Testis (tissue), 3 donors: ENCODE results near the gene CCL19. TPM values are rescaled to one million over a fixed set of nuclear protein-coding genes. Genes with fewer than 3 reads are reported as not detected.
A peak's percentile ranks its signal among the peaks of the same experiment; 100 is the strongest.

Source experiments
- DNase-seq: peaks from one replicate; pipeline ENCODE4 v3.0.0-alpha.2; 2019
- H3K27ac ChIP-seq, 2 donors: fragments of 200-600 bp; sonication (generic); one replicate each; pipeline ENCODE4 v1.5.1; 2019
- H3K27me3 ChIP-seq: fragments of 200-600 bp; sonication (generic); one replicate; pipeline ENCODE4 v1.5.1; 2019
- H3K36me3 ChIP-seq: fragments of 200-600 bp; sonication (generic); one replicate; pipeline ENCODE4 v1.5.1; 2017; ENCODE audit warnings: low read depth; ENCODE audit errors: missing control alignments
- H3K4me1 ChIP-seq: fragments of 200-600 bp; sonication (generic); one replicate; pipeline ENCODE4 v1.5.1; 2019
- H3K4me3 ChIP-seq, 2 donors: fragments of 200-600 bp; sonication (generic); one replicate each; pipeline ENCODE4 v1.5.1; 2017 to 2019
- H3K9me3 ChIP-seq: fragments of 200-600 bp; sonication (generic); one replicate; pipeline ENCODE4 v1.5.1; 2017
- CTCF ChIP-seq, 3 experiments: fragments of 450-650 bp in 2 of 3; fragments of 200-600 bp in 1 of 3; sonication (generic) in 1 of 3; IDR thresholded peaks; one replicate each; pipeline ENCODE4 v1.5.1; 2016 to 2019; ENCODE audit warnings: antibody characterized with exemption in 3 of 3, mild to moderate bottlenecking in 2 of 3, moderate library complexity in 1 of 3
- POLR2A ChIP-seq: fragments of 450-650 bp; IDR thresholded peaks from one replicate; pipeline ENCODE4 v1.6.1; 2017; ENCODE audit warnings: antibody characterized with exemption, mild to moderate bottlenecking, moderate library complexity
- WGBS, 2 donors: methylation state at CpG; one replicate each; pipeline ENCODE4 v1.1.5; 2018; 5-methylcytosine and 5-hydroxymethylcytosine counted together
- intact Hi-C: fragments of 100-400 bp; cut with DNase I; formaldehyde crosslinking; loops from one replicate; pipeline ENCODE4 v1.15.1; 2023; ENCODE audit warnings: low total_unique reads
- polyA plus RNA-seq: library from polyadenylated mRNA; stranded (reverse); fragments of 350-450 nt; fragmentation: Illumina TruSeq; extraction: RNeasy Lipid Tissue Mini Kit (QIAGEN cat#74804); gene quantifications from one replicate; pipeline ENCODE4 v1.2.3, GENCODE V29; 2014; ENCODE audit warnings: low read depth, low replicate concordance; ENCODE audit not compliant: insufficient read depth
- total RNA-seq, 2 donors: library from RNA; depleted of rRNA; stranded (reverse); fragments of >200 nt; gene quantifications; one replicate each; pipeline ENCODE4 v1.2.3, GENCODE V29; 2016

CCL19 gene
- total and polyA plus RNA-seq, 3 donors from 2014 or later, result 15.5 TPM; not detected in 2

GRCh38 chr9:34654323-34655051, 36.6 kb downstream of the CCL19 start:
- intact Hi-C loops, result no loop called here
- Histone ChIP-seq H3K36me3 (no peaks in the 10 kb centered on the region), H3K4me1 (peaks cover 46% of the 10 kb centered on the region), H3K27me3 (no peaks in the 10 kb centered on the region), H3K27ac (peak overlapping the region; percentile 26 to 37), H3K9me3 (no peaks in the 10 kb centered on the region), H3K4me3 (no peak overlapping the region)
- 19 to 40% methylated on average over 11 of the region's 11 CpGs for WGBS, 2 donors
- peak; percentile 77 for DNase-seq
- TF ChIP-seq CTCF (IDR thresholded peaks at IDR 0.05) (no peak), POLR2A (no peak)

- Histone ChIP-seq H3K36me3 (no peaks in the 10 kb centered on the region), H3K4me1 (peaks cover 46% of the 10 kb centered on the region), H3K27ac (peak overlapping the region in 1 of 2 donors; percentile 37), H3K4me3 (no peak overlapping the region), H3K27me3 (no peaks in the 10 kb centered on the region), H3K9me3 (no peaks in the 10 kb centered on the region)
- no peak for TF ChIP-seq POLR2A
- no peak for TF ChIP-seq CTCF (IDR thresholded peaks at IDR 0.05)
- 35 to 49% methylated on average over 11 of the region's 11 CpGs for WGBS, 2 donors
- peak; percentile 53 for DNase-seq
- intact Hi-C loops, result no loop called here
Observed at GRCh38 chr9:34653151-34654072, 37.7 kb downstream of the CCL19 start.

GRCh38 chr9:34652602-34653000, 38.5 kb downstream of the CCL19 start:
- Histone ChIP-seq H3K4me3 (peak overlapping the region; percentile 6 to 53), H3K27me3 (no peaks in the 10 kb centered on the region), H3K4me1 (peaks cover 48% of the 10 kb centered on the region), H3K36me3 (no peaks in the 10 kb centered on the region), H3K9me3 (no peaks in the 10 kb centered on the region), H3K27ac (peak overlapping the region in 1 of 2 donors; percentile 37)
- no peak for TF ChIP-seq POLR2A
- no peak for TF ChIP-seq CTCF (IDR thresholded peaks at IDR 0.05)
- 16 to 20% methylated on average over 5 of the region's 5 CpGs for WGBS, 2 donors
- DNase-seq, result peak; percentile 43
- intact Hi-C loops, result no loop called here

- H3K27ac ChIP-seq, result peak within 1 kb of the TSS; percentile 2 to 42
- intact Hi-C loops, result no loop called here
- peaks cover 52% of the 10 kb centered on the region for H3K4me1 ChIP-seq
Observed at GRCh38 chr9:34651876-34652601, 39.0 kb downstream of the CCL19 start, which contains the start of gene IL11RA. Gene IL11RA (plus strand): TSS chr9:34652185. CDS start chr9:34655218, 3,033 bp downstream.

More at GRCh38 chr9:34651876-34652601, 39.0 kb downstream of the CCL19 start, which contains the start of gene IL11RA:
- Histone ChIP-seq H3K4me3 (peak within 1 kb of the TSS; percentile 6 to 53), H3K36me3 (no peaks in the 10 kb centered on the region), H3K27me3 (no peaks in the 10 kb centered on the region), H3K9me3 (no peaks in the 10 kb centered on the region)
- no peak for TF ChIP-seq POLR2A
- TF ChIP-seq CTCF (IDR thresholded peaks at IDR 0.05), result no peak
- 3 to 4% methylated on average over 16 to 23 of the region's 24 CpGs for WGBS, 2 donors
- DNase-seq, result peak; percentile 92
